Measurements from ENCODE around the gene SOD2.

DNA sequence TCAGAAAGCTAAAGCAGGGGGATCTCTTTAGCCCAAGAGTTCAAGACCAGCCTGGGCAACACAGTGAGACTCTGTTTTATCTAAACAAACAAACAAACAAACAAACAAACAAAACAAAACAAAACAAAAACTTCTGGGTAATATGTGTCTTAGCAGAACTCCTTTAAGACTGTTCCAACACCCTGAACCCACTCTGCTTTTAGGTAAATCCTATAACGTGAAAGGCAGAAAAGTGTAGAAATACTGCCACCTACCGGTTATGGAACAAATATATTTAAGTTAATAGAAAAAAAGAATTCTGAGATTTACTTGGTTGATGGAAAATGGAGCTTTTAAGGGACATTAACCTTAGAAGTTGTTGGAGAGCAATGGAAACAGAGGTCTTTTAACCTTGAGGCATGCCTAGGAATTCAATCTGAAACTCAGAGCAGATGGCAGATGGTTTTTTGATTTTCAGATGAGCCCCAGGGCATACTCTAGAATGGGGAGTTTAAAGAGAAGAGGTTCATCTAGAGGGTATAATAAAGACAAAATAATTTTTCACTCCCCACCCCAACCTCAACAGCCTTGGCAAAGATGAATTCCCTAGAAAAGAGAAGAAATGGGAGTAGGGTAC lies 38.5 kb downstream of the SOD2 start:
- TF ChIP-seq, protein P1, sequence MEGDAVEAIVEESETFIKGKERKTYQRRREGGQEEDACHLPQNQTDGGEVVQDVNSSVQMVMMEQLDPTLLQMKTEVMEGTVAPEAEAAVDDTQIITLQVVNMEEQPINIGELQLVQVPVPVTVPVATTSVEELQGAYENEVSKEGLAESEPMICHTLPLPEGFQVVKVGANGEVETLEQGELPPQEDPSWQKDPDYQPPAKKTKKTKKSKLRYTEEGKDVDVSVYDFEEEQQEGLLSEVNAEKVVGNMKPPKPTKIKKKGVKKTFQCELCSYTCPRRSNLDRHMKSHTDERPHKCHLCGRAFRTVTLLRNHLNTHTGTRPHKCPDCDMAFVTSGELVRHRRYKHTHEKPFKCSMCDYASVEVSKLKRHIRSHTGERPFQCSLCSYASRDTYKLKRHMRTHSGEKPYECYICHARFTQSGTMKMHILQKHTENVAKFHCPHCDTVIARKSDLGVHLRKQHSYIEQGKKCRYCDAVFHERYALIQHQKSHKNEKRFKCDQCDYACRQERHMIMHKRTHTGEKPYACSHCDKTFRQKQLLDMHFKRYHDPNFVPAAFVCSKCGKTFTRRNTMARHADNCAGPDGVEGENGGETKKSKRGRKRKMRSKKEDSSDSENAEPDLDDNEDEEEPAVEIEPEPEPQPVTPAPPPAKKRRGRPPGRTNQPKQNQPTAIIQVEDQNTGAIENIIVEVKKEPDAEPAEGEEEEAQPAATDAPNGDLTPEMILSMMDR (IDR thresholded peaks at IDR 0.05; ENCODE audit: low read depth, low read length), result peak; percentile 60
- TF ChIP-seq EZH2phosphoT487 (IDR thresholded peaks at IDR 0.05; ENCODE audit: low read depth), result no peak
